ENCODE measurements around the gene BCL11B. TPM values are rescaled to one million over a fixed set of nuclear protein-coding genes. Genes with fewer than 3 reads are reported as not detected.

Gene BCL11B
- total RNA-seq, 6 experiments from 2014 or later = 0.06 to 0.14 (median 0.10) TPM; not detected in 2

DNA sequence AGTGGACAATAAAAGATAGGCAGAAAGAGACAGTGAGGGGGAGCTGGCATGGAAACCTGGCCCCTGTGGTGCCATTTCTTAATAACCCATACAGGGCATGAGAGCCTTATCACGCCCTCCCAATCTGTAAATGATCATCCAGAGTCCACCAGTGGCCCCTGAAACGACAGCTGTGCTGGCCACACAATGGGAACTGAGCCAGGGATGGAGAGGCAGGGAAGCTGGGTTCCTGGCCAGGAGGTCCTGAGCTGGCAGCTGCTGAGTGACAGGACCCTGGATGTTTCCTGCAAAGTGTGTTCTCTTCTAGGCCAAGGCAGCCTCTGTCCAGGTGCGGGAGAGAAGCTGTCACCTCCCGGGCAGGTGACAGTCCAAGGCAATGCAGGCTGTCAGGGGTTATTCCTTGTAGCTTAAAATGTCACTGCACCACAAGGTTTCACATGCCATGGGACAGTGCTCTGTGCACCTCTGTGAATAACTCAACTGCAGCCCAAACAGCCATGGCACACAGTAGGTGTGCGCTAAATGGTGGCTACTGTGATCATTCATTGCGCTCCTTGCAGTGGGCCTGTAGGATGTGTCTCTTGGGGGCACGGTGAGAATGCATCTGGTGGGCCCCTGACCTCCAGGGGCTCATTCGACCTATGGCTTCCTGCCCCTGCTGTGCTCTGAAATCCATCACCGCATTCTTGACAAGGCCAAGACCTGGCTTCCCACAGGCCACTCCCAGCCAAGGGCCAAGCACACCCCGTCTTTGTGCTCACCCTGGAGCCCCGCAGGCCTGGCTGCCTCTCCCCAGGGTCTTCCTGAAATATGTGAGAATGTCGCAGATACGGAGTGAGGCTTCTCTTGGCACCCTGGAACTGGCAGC is 46.3 kb upstream of the BCL11B start:
- Mint-ChIP-seq H3K27me3 (ENCODE audit: insufficient read depth) (peaks cover 19% of the 10 kb centered on the region), H3K4me3 (no peak overlapping the region), H3K36me3 (ENCODE audit: low read depth) (no peaks in the 10 kb centered on the region), H3K9me3 (no peaks in the 10 kb centered on the region), H3K4me1 (ENCODE audit: low read depth) (no peaks in the 10 kb centered on the region), H3K27ac (no peak overlapping the region)
- TF ChIP-seq, protein P1, sequence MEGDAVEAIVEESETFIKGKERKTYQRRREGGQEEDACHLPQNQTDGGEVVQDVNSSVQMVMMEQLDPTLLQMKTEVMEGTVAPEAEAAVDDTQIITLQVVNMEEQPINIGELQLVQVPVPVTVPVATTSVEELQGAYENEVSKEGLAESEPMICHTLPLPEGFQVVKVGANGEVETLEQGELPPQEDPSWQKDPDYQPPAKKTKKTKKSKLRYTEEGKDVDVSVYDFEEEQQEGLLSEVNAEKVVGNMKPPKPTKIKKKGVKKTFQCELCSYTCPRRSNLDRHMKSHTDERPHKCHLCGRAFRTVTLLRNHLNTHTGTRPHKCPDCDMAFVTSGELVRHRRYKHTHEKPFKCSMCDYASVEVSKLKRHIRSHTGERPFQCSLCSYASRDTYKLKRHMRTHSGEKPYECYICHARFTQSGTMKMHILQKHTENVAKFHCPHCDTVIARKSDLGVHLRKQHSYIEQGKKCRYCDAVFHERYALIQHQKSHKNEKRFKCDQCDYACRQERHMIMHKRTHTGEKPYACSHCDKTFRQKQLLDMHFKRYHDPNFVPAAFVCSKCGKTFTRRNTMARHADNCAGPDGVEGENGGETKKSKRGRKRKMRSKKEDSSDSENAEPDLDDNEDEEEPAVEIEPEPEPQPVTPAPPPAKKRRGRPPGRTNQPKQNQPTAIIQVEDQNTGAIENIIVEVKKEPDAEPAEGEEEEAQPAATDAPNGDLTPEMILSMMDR (IDR thresholded peaks at IDR 0.05) = no peak
- DNase-seq = no peak

DNA sequence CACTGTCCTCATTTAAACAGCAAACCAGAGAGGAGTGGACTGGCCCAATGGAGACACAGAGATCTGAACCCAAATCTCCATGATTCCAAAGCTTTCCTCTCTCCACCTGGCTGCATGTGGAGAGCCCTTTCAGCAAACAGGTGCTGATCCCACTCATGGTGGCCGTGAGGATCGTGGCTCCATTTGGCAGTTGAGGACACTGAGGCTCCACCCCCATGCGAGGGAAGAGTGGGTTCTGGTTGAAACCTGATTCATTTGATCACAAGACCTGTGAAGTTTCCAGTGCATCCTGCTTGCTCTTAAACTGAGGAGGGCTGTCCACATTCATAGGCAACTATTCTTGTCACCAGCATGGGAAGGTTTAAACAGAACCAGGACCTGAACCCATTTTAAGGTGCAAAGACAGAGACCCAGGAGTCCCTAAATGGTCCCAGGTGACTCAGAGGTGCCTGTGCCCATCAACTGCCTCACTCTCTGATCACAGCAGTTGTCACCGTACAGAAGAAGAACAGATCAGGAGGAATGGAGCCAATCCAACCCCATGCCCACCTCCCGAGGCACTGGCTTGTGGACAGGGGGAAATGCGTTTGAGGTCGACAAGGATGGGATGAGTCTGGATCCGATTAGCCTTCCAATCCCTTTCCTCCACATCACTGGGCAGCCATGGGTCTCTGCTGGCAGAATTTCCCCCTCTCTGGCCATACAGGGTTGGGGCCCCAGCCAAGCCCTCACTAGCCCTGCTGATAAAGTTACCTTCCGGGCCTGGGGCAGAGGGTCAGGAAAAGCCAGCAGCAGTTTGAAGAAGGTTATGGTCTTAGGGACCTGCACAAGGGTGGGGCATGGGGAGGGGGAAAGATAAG is 45.5 kb upstream of the BCL11B start:
- H3K4me1 Mint-ChIP-seq (ENCODE audit: low read depth) = no peaks in the 10 kb centered on the region
- DNase-seq = no peak
- no peak overlapping the region for H3K27ac Mint-ChIP-seq
- TF ChIP-seq, protein P1 (IDR thresholded peaks at IDR 0.05) = no peak
- no peaks in the 10 kb centered on the region for H3K9me3 Mint-ChIP-seq
- H3K4me3 Mint-ChIP-seq = no peak overlapping the region
- H3K36me3 Mint-ChIP-seq (ENCODE audit: low read depth) = no peaks in the 10 kb centered on the region
- H3K27me3 Mint-ChIP-seq (ENCODE audit: insufficient read depth) = peaks cover 19% of the 10 kb centered on the region

DNA sequence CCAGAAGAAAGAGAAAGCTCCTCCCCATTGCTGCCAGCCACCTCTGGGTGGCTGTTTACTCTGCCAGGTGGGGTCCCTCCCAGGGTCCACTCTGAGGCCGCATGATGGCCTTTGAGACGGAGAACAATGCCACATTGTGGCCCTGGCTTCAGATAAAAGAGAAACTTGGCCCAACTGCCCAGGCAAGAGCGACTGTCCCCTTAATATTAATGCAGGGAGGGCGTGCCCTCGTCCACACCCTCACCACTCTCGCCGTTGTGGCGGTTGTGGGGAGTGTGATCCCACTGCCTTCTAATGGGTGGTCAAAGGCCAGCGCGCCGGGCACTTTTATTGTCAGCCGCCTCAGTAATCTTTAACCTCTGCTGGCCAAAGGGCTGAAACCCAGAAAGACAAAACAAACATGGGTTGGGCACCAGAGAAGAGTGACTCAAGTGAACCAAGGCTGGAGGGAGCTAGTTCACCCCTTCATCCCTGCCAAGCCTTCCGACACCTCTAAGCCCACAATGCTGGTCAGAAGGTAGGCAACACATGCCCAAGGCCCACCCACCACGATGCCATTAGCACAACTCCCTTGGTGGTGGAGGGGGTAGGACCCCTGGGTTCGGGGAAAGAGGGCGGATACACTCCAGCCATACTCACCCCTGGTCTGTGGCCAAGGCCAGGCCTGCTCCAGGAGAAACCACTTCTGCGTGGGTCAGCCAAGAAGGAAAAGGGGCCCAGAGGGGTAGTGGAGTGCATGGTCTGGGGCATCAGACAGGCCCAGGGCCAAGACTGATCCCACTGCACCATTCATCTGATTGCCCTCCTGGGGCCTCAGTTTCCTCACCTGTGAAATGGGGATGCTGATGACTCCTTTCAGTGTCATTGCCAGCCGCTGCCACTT is 44.5 kb upstream of the BCL11B start:
- no peak for DNase-seq
- TF ChIP-seq, protein P1 (IDR thresholded peaks at IDR 0.05) = no peak
- Mint-ChIP-seq H3K36me3 (ENCODE audit: low read depth) (no peaks in the 10 kb centered on the region), H3K9me3 (no peaks in the 10 kb centered on the region), H3K27me3 (ENCODE audit: insufficient read depth) (peaks cover 25% of the 10 kb centered on the region), H3K27ac (no peak overlapping the region), H3K4me1 (ENCODE audit: low read depth) (no peaks in the 10 kb centered on the region), H3K4me3 (no peak overlapping the region)

DNA sequence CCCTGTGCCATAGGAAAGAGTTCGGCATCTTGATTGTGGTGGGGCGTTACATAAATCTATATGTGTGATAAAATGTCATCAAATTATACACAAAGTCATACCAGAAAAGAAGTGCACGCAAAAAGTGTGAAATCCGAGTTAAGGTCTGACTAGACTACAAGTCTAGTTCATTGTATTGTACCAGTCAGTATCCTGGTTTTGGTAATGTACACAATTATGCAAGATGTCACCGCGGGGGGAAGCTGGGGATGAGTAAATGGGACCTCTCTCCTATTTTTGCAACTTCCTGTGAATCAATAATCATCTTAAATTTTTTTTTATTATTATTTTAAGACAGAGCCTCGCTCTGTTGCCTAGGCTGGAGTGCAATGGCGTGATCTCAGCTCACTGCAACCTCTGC is 43.2 kb upstream of the BCL11B start:
- Mint-ChIP-seq H3K36me3 (ENCODE audit: low read depth) (no peaks in the 10 kb centered on the region), H3K9me3 (no peaks in the 10 kb centered on the region; the same call in 1 of the 2 replicates), H3K27me3 (ENCODE audit: insufficient read depth) (peaks cover 27% of the 10 kb centered on the region), H3K4me3 (no peak overlapping the region), H3K4me1 (ENCODE audit: low read depth) (no peaks in the 10 kb centered on the region), H3K27ac (no peak overlapping the region)
- no peak for DNase-seq
- TF ChIP-seq, protein P1 (IDR thresholded peaks at IDR 0.05) = no peak

DNA sequence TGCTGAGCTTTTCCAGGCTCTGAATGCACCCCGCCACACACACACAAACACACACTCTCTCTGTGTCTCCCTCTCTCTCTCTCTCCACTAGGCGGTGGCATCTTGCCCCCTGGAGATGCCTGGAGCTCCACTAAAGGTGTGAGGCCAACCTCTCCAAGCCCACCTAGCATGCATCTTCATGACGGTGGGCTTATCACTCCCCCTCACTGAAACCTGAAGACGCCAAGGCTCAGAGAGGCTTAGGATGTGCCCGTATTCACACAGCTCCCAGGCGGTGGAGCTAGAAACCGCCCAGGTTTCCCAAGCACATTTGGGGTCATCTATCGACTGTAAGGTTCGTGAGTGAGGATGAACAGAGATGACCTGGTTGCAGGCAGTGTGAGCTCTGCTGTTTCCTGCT is 42.6 kb upstream of the BCL11B start:
- H3K4me1 Mint-ChIP-seq (ENCODE audit: low read depth) = no peaks in the 10 kb centered on the region
- TF ChIP-seq, protein P1 (IDR thresholded peaks at IDR 0.05) = no peak
- no peak overlapping the region for H3K27ac Mint-ChIP-seq
- no peaks in the 10 kb centered on the region for H3K36me3 Mint-ChIP-seq (ENCODE audit: low read depth)
- H3K27me3 Mint-ChIP-seq (ENCODE audit: insufficient read depth) = peaks cover 27% of the 10 kb centered on the region
- DNase-seq = no peak
- H3K4me3 Mint-ChIP-seq = no peak overlapping the region
- H3K9me3 Mint-ChIP-seq = no peaks in the 10 kb centered on the region; the same call in 1 of the 2 replicates

Data from HFFc6 (cell line).